GM18867 (cell line): ENCODE data around the gene HIPK3.

Experiments
- ATAC-seq: cut with Tn5 transposase; IDR thresholded peaks from one replicate; pipeline ENCODE4 v1.9.1; 2021; ENCODE audit warnings: mild to moderate bottlenecking, moderate library complexity; ENCODE audit not compliant: unreplicated experiment

Gene HIPK3

GRCh38 chr11:33388793-33389525, 131.8 kb downstream of the HIPK3 start:
- ATAC-seq, result no peak

DNA sequence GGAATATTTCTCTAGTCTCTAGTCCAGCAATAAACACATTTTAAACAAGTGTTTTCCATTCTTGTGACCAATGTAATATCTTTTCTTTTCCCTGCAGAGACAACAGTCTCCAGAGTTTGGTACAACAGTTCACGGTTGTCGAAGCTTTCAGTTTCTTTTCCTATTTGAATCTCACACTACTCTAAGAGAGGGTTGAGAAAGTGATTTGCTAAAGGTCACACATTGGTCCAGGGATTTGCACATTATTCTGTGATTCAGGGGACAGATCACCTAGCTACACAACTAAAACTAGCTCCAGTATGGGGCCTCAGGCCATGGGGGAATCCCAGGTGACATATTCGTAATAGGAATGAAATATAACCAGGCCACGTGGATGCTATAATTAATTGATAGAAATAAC, 132.5 kb downstream of the HIPK3 start:
- ATAC-seq, result peak; percentile 83

GRCh38 chr11:33390944-33391892, 134.0 kb downstream of the HIPK3 start:
- ATAC-seq, result no peak

DNA sequence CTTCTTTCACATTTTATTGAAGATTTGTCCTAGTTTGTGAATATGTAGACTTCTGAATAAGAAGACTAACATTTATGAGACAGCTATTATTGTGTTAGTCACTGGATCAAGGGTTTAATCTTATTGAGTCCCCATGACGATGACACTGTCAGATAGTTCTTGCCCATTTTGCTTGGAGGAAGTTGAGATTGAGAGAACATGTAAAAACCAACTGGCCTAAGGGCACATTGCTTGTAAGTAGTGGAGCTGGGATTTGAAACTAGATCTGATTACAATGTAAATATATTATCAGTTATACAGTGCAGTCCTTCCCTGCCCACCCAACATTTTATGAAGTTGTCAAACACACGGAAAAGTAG, 134.7 kb downstream of the HIPK3 start:
- no peak for ATAC-seq

GRCh38 chr11:33394431-33395109, 137.4 kb downstream of the HIPK3 start:
- no peak for ATAC-seq

DNA sequence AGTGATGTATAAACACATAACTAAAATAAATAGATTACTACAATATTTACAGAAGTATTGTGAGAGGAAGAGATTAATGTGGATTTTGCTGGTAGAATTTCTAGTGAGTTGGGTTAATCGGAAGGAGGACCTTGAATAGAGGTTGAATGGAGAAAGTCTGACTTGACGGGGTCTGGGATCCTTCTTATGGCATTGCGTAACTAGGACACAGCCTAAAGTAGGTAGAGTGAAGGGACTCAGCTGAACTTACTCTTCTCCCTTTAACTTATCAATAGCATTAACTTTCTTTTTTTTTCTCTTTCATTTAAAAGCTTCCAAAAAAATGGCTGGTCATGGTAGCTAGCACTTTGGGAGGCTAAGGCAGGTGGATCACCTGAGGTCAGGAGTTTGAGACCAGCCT, 139.2 kb downstream of the HIPK3 start:
- ATAC-seq, result no peak

DNA sequence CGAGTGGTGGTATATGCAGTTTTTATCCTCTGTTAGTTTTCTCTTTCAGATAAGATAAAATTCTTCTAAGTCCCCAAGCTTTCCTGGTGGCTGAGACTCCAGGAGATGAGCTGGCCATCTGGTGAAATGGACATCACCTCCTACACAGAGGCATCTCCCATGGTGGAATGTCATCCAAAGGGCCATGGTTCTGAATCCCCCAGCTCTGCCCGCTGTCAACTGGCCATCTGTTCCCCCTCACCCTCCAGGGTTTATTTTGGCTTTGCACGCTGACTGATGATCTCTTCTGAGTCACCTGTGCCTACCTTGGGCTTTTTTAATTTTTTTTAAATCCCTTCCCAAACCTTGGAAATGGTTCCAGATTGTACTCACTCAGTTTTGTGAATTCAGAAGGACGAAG, 142.2 kb downstream of the HIPK3 start:
- no peak for ATAC-seq

GRCh38 chr11:33402066-33402465, 144.9 kb downstream of the HIPK3 start:
- ATAC-seq, result no peak

DNA sequence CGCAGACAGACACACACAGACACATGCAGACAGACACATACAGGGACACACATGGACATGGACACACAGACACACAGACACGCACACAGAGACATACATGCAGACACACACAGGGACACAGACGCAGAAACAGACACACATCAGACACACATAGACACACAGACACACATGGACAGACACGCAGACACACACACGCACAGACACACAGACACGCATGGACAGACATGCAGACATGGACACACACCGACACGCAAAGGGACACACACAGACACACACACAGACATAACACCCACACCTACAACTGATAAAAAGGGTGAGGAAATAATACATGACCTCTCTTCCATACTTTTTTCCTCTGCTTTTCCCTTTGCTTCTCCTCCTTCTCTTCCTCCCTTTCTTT, 146.2 kb downstream of the HIPK3 start:
- no peak for ATAC-seq

DNA sequence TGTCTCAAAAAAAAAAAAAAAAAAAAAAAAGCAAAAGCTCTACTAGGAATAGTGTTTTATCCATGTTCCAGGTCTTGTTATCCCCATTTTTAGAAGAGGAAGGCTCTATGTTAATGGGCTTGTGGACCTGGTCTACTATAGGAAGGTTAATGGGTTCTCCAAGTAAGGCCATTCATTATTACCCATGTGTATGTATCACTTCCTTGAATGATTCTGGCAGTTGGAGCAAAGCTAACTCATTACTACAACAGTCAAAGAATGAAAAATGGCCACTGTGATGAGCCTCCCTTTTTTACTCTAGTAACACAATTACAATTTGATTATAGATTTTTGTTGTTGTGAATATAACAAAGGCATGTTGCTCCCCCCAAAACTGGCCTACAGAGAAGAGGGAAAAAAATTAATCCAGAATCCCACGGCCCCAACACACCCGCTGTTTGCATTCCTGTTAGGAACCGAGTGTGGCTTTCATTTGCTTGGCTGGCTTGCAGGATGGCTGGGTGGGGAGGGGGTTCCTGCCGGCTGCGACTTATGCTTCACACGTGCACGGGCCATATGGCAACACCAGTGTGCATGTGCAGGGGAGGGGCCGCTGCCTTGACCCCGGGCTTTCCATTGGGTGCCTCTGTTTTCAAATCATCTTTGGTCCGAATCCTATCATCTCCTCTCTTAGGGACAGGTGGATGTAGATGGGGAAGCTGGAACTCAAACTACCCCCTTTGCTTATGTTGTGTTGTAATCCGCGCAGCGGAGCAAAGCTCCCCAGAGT, 148.8 kb downstream of the HIPK3 start:
- ATAC-seq, result no peak
